Calu3 (cell line): ENCODE data around the gene CDH13. TPM values are rescaled to one million over a fixed set of nuclear protein-coding genes. Genes with fewer than 3 reads are reported as not detected.

Experiments used
- BruUV-seq: library from RNA; stranded (reverse); fragments of 400-500 nt; replicated peaks from 2 replicates; lab custom pipeline; 2021; lab: Mats Ljungman, UMichigan
- CTCF ChIA-PET: fragments of 300-600 bp; sonication (Branson Sonifier 250); formaldehyde crosslinking; loops from one replicate; lab custom pipeline; 2022; ENCODE audit warnings: antibody characterized with exemption; lab: Charles Lee
- DNase-seq: peaks from one replicate; pipeline ENCODE4 v3.0.0; 2022
- H3K27ac Mint-ChIP-seq: one replicate; pipeline ENCODE4 v1.8.0; 2022; ENCODE audit warnings: mixed read lengths; ENCODE audit not compliant: unreplicated experiment
- H3K27me3 Mint-ChIP-seq: one replicate; pipeline ENCODE4 v1.8.0; 2022; ENCODE audit warnings: mixed read lengths; ENCODE audit not compliant: unreplicated experiment
- H3K36me3 Mint-ChIP-seq: one replicate; pipeline ENCODE4 v1.8.0; 2022; ENCODE audit warnings: mild to moderate bottlenecking, moderate library complexity, mixed read lengths; ENCODE audit not compliant: insufficient read depth, unreplicated experiment
- H3K4me1 Mint-ChIP-seq: one replicate; pipeline ENCODE4 v1.8.0; 2022; ENCODE audit warnings: mild to moderate bottlenecking, low read depth, mixed read lengths; ENCODE audit not compliant: unreplicated experiment
- H3K4me3 Mint-ChIP-seq: one replicate; pipeline ENCODE4 v1.8.0; 2022; ENCODE audit warnings: mild to moderate bottlenecking, low read depth, moderate library complexity, mixed read lengths; ENCODE audit not compliant: unreplicated experiment
- H3K9me3 Mint-ChIP-seq: one replicate; pipeline ENCODE4 v1.8.0; 2022; ENCODE audit warnings: low read depth, mixed read lengths; ENCODE audit not compliant: unreplicated experiment
- CTCF ChIP-seq: fragments of 200-600 bp; IDR thresholded peaks from one replicate; pipeline ENCODE4 v1.8.0; 2022; ENCODE audit warnings: antibody characterized with exemption; ENCODE audit not compliant: unreplicated experiment
- intact Hi-C: fragments of 100-400 bp; cut with micrococcal nuclease; formaldehyde crosslinking; loops from one replicate; pipeline ENCODE4 v1.10.0; 2022; ENCODE audit not compliant: unreplicated experiment
- total RNA-seq: library from RNA; stranded (reverse); gene quantifications from 2 replicates; pipeline ENCODE4 v1.2.3, GENCODE V29; 2022

Gene CDH13
- total RNA-seq, 1 experiment from 2014 or later = not detected

- DNase-seq = no peak
- no peak overlapping the region for H3K4me3 Mint-ChIP-seq
- intact Hi-C loops = no loop called here
- CTCF ChIA-PET = no interaction called here
- H3K27ac Mint-ChIP-seq = no peak overlapping the region
- TF ChIP-seq CTCF = no peak
- H3K27me3 Mint-ChIP-seq = no peaks in the 10 kb centered on the region
- no peaks in the 10 kb centered on the region for H3K36me3 Mint-ChIP-seq
- BruUV-seq = no TSS peak
- no peaks in the 10 kb centered on the region for H3K4me1 Mint-ChIP-seq
- H3K9me3 Mint-ChIP-seq = peaks cover 13% of the 10 kb centered on the region
These were observed 812.6 kb downstream of the CDH13 start for GRCh38 chr16:83439412-83439811.

GRCh38 chr16:83441517-83441916 lies 814.7 kb downstream of the CDH13 start:
- no peak for DNase-seq
- Mint-ChIP-seq H3K36me3 (no peaks in the 10 kb centered on the region), H3K27me3 (no peaks in the 10 kb centered on the region), H3K4me1 (no peaks in the 10 kb centered on the region), H3K4me3 (no peak overlapping the region), H3K27ac (no peak overlapping the region), H3K9me3 (peaks cover 6% of the 10 kb centered on the region)
- CTCF ChIA-PET = no interaction called here
- intact Hi-C loops = no loop called here
- no peak for TF ChIP-seq CTCF
- BruUV-seq = no TSS peak

- intact Hi-C loops = no loop called here
- no peak for DNase-seq
- no peak for TF ChIP-seq CTCF
- H3K9me3 Mint-ChIP-seq = peaks cover 3% of the 10 kb centered on the region
- H3K4me1 Mint-ChIP-seq = no peaks in the 10 kb centered on the region
- H3K27ac Mint-ChIP-seq = no peak overlapping the region
- no TSS peak for BruUV-seq
- no peak overlapping the region for H3K4me3 Mint-ChIP-seq
- H3K36me3 Mint-ChIP-seq = no peaks in the 10 kb centered on the region
- CTCF ChIA-PET = no interaction called here
- H3K27me3 Mint-ChIP-seq = no peaks in the 10 kb centered on the region
These were observed 817.2 kb downstream of the CDH13 start for GRCh38 chr16:83443972-83444371.

- Mint-ChIP-seq H3K27me3 (no peaks in the 10 kb centered on the region), H3K9me3 (peaks cover 3% of the 10 kb centered on the region), H3K27ac (no peak overlapping the region), H3K4me3 (no peak overlapping the region), H3K4me1 (no peaks in the 10 kb centered on the region), H3K36me3 (no peaks in the 10 kb centered on the region)
- no TSS peak for BruUV-seq
- intact Hi-C loops = loop anchor here (2.0 kb wide), 1 partner anchor 431 kb away; no protein-coding TSS in a partner anchor
- no peak for DNase-seq
- no peak for TF ChIP-seq CTCF
- CTCF ChIA-PET = no interaction called here
These were observed 820.8 kb downstream of the CDH13 start for GRCh38 chr16:83447560-83447959.
